HepG2 (cell line): ENCODE results near the gene NELL2. TPM values are rescaled to one million over a fixed set of nuclear protein-coding genes. Genes with fewer than 3 reads are reported as not detected.

ENCODE experiments used
- ATAC-seq: fragments of 200-7000 bp; cut with Tn5 transposase; 3 replicates; pipeline ENCODE4 v1.9.1; 2020; ENCODE audit warnings: mild to moderate bottlenecking, moderate library complexity
- BruUV-seq: library from RNA; stranded (reverse); fragments of 400-500 nt; replicated peaks from 2 replicates; lab custom pipeline; 2021; lab: Mats Ljungman, UMichigan
- CTCF ChIA-PET: fragments of 300-600 bp; formaldehyde crosslinking; extraction: SDS; loops from one replicate; lab custom pipeline; 2021; ENCODE audit warnings: low total read pairs, inconsistent platforms, low intra/inter-chr PET ratio; lab: Yijun Ruan, JAX
- POLR2A ChIA-PET: fragments of 350-600 bp; sonication (Branson Sonifier 250); formaldehyde crosslinking; loops from one replicate; lab custom pipeline; 2020; ENCODE audit warnings: antibody characterized with exemption, inconsistent platforms; lab: Yijun Ruan, JAX
- DNase-seq: peaks from one replicate; pipeline ENCODE4 v3.0.0-alpha.2; 2015; ENCODE audit warnings: low spot score
- FAIRE-seq: peaks from 3 replicates; lab custom pipeline; 2011; peaks lifted over from hg19 to GRCh38; lab: Jason Lieb, UNC
- H2AFZ ChIP-seq: one replicate; pipeline ENCODE4 v1.6.1; 2011; ENCODE audit warnings: low read length, inconsistent platforms
- H3K27ac ChIP-seq: fragments of 300-600 bp; 3 replicates; pipeline ENCODE4 v1.8.0; 2011; ENCODE audit warnings: mixed run types, mild to moderate bottlenecking, mixed read lengths, low read length, inconsistent platforms; ENCODE audit not compliant: insufficient read depth; ENCODE audit errors: extremely low read length
- H3K27me3 ChIP-seq, 2 experiments: fragments of 200-600 bp in 1 of 2; 2 replicates in 1 of 2; 3 replicates in 1 of 2; pipeline versions ENCODE4 v1.6.0 to v1.8.0; 2011; ENCODE audit warnings: low read length in 2 of 2, mild to moderate bottlenecking in 2 of 2, moderate library complexity in 2 of 2, inconsistent platforms in 1 of 2; ENCODE audit not compliant: insufficient read depth in 2 of 2, control insufficient read depth in 1 of 2
- H3K36me3 ChIP-seq, 2 experiments: fragments of 200-600 bp in 1 of 2; replicated peaks in 1 of 2; 2 replicates in 1 of 2; 3 replicates in 1 of 2; pipeline versions ENCODE4 v1.5.1 to v1.8.0; 2011; ENCODE audit warnings: low read length in 2 of 2, inconsistent platforms in 1 of 2; ENCODE audit not compliant: insufficient read depth in 2 of 2, control insufficient read depth in 1 of 2
- H3K4me1 ChIP-seq: 2 replicates; pipeline ENCODE4 v1.5.1; 2012; ENCODE audit warnings: low read length, inconsistent platforms; ENCODE audit not compliant: insufficient read depth
- H3K4me2 ChIP-seq: 2 replicates; pipeline ENCODE4 v1.6.0; 2011; ENCODE audit warnings: low read depth, low read length, inconsistent platforms
- H3K4me3 ChIP-seq, 3 experiments: fragments of 200-600 bp in 1 of 3; sonication (generic), shearing (Covaris generic) in 1 of 3; replicated peaks in 1 of 3; 2 replicates each; pipeline ENCODE4 v1.5.1; 2011 to 2016; ENCODE audit warnings: low read length in 3 of 3, inconsistent platforms in 2 of 3, low read depth in 2 of 3, mild to moderate bottlenecking in 2 of 3, control low read depth in 1 of 3, mixed read lengths in 1 of 3; ENCODE audit not compliant: insufficient read depth in 1 of 3
- H3K79me2 ChIP-seq: one replicate; pipeline ENCODE4 v1.6.1; 2011; ENCODE audit warnings: low read length, inconsistent platforms; ENCODE audit not compliant: insufficient read depth
- H3K9ac ChIP-seq: 2 replicates; pipeline ENCODE4 v1.6.0; 2011; ENCODE audit warnings: mild to moderate bottlenecking, low read depth, low read length, inconsistent platforms; ENCODE audit not compliant: insufficient read depth
- H3K9me3 ChIP-seq: 2 replicates; pipeline ENCODE4 v1.5.1; 2012; ENCODE audit warnings: mild to moderate bottlenecking, low read length
- H4K20me1 ChIP-seq: 2 replicates; pipeline ENCODE4 v1.6.0; 2011; ENCODE audit warnings: inconsistent platforms, mild to moderate bottlenecking, low read length, moderate library complexity; ENCODE audit not compliant: insufficient read depth
- AGO2 ChIP-seq: fragments of 200-400 bp; formaldehyde crosslinking; optimal IDR thresholded peaks from 2 replicates; pipeline ENCODE3; 2017; ENCODE audit warnings: mild to moderate bottlenecking, low read depth, low read length, moderate library complexity
- CAMTA2 ChIP-seq: sonication (generic); formaldehyde crosslinking; IDR thresholded peaks from 2 replicates; pipeline ENCODE4 v1.4.0; 2020; ENCODE audit warnings: mild to moderate bottlenecking, missing genetic modification reagents, borderline replicate concordance
- ETV5 ChIP-seq: IDR thresholded peaks from 2 replicates; pipeline ENCODE4 v1.6.1; 2018; ENCODE audit warnings: missing biosample characterization, missing genetic modification reagents, inconsistent platforms, borderline replicate concordance
- GATA4 ChIP-seq: sonication (generic); IDR thresholded peaks from 2 replicates; pipeline ENCODE4 v1.6.1; 2016; ENCODE audit warnings: antibody characterized with exemption, low read depth, borderline replicate concordance
- HOXA5 ChIP-seq: sonication (generic); formaldehyde crosslinking; IDR thresholded peaks from 2 replicates; pipeline ENCODE4 v1.4.0; 2020; ENCODE audit warnings: missing genetic modification reagents
- KDM6A ChIP-seq: IDR thresholded peaks from 2 replicates; pipeline ENCODE4 v1.6.1; 2016; ENCODE audit warnings: low read depth
- NR2F1 ChIP-seq, 2 experiments: fragments of 450-650 bp in 1 of 2; formaldehyde crosslinking in 1 of 2; IDR thresholded peaks; 2 replicates each; pipeline versions ENCODE4 v1.5.0 to v1.6.1; 2016 to 2020; ENCODE audit warnings: mild to moderate bottlenecking in 1 of 2, missing compliant biosample characterization in 1 of 2, missing genetic modification reagents in 1 of 2, moderate library complexity in 1 of 2
- NR2F6 ChIP-seq, 2 experiments: IDR thresholded peaks; 2 replicates each; pipeline ENCODE4 v1.6.1; 2016; ENCODE audit warnings: antibody characterized with exemption in 1 of 2, mild to moderate bottlenecking in 1 of 2
- POLR2A ChIP-seq, 2 experiments: IDR thresholded peaks; 2 replicates each; pipeline ENCODE4 v1.6.1; 2011; ENCODE audit warnings: low read depth in 2 of 2, low read length in 2 of 2, mild to moderate bottlenecking in 1 of 2, moderate library complexity in 1 of 2; ENCODE audit not compliant: insufficient read depth in 1 of 2
- RARA ChIP-seq: IDR thresholded peaks from 2 replicates; pipeline ENCODE4 v1.6.1; 2016; ENCODE audit warnings: missing genetic modification reagents, missing compliant biosample characterization
- SETDB1 ChIP-seq: sonication (generic); formaldehyde crosslinking; IDR thresholded peaks from 2 replicates; pipeline ENCODE4 v1.5.1; 2020; ENCODE audit warnings: missing genetic modification reagents, mild to moderate bottlenecking, borderline replicate concordance
- SOX13 ChIP-seq, 3 experiments: fragments of 450-650 bp in 1 of 3; sonication (generic) in 1 of 3; formaldehyde crosslinking in 1 of 3; IDR thresholded peaks in 2 of 3; conservative IDR thresholded peaks in 1 of 3; 2 replicates each; pipeline versions ENCODE4 v1.5.0 to v1.6.1; 2016 to 2020; ENCODE audit warnings: antibody characterized with exemption in 1 of 3, mild to moderate bottlenecking in 1 of 3, missing compliant biosample characterization in 1 of 3, missing genetic modification reagents in 1 of 3, moderate library complexity in 1 of 3
- ZNF468 ChIP-seq: sonication (generic); formaldehyde crosslinking; IDR thresholded peaks from 2 replicates; pipeline ENCODE4 v1.8.0; 2022; ENCODE audit warnings: mild to moderate bottlenecking, moderate library complexity, missing genetic modification reagents
- ZNF547 ChIP-seq: sonication (generic); formaldehyde crosslinking; IDR thresholded peaks from 2 replicates; pipeline ENCODE4 v1.5.1; 2020; ENCODE audit warnings: mild to moderate bottlenecking, missing genetic modification reagents
- ZNF747 ChIP-seq: sonication (generic); formaldehyde crosslinking; IDR thresholded peaks from 2 replicates; pipeline ENCODE4 v1.8.1; 2023; ENCODE audit warnings: missing genetic modification reagents, mild to moderate bottlenecking, borderline replicate concordance
- ZNF773 ChIP-seq: sonication (generic); formaldehyde crosslinking; IDR thresholded peaks from 2 replicates; pipeline ENCODE4 v1.4.0; 2020; ENCODE audit warnings: missing genetic modification reagents, borderline replicate concordance
- ZNF792 ChIP-seq: IDR thresholded peaks from 2 replicates; pipeline ENCODE4 v1.6.1; 2016
- WGBS: methylation state at CpG from one replicate; pipeline ENCODE4 v1.1.6; 2017; ENCODE audit warnings: low lambda C conversion rate; 5-methylcytosine and 5-hydroxymethylcytosine counted together
- in situ Hi-C: cut with HindIII; loops from 2 replicates; pipeline ENCODE4 v1.10.0; 2017; ENCODE audit warnings: low pct_unique_long_range_greater_than_20kb; ENCODE audit not compliant: extremely low pct_ligation_motif_present
- intact Hi-C: fragments of 100-400 bp; cut with micrococcal nuclease; formaldehyde crosslinking; loops from one replicate; pipeline ENCODE4 v1.10.0; 2022; ENCODE audit not compliant: unreplicated experiment
- polyA plus RNA-seq, 8 experiments: library from polyadenylated mRNA; depleted of rRNA in 3 of 8; stranded (reverse) in 7 of 8; unstranded in 1 of 8; fragments of >200 nt; fragmentation: Illumina TruSeq in 4 of 8; extraction: Trizol in 4 of 8; gene quantifications; 2 replicates each; pipeline versions ENCODE4 v1.2.1 to v1.2.3, GENCODE V29; 2011 to 2016; ENCODE audit warnings: low read depth in 4 of 8, missing spikeins in 1 of 8, mixed read lengths in 1 of 8; ENCODE audit not compliant: insufficient read depth in 1 of 8
- total RNA-seq, 5 experiments: library from RNA; depleted of rRNA; stranded (reverse); fragments of >200 nt; fragmentation: Illumina TruSeq; extraction: Trizol; gene quantifications; 2 replicates each; pipeline ENCODE4 v1.2.3, GENCODE V29; 2016; ENCODE audit warnings: low read depth in 1 of 5
- TF ChIP-seq, protein P1 (sequence below): IDR thresholded peaks from 2 replicates; pipeline ENCODE4 v1.6.1; 2018; ENCODE audit warnings: missing genetic modification reagents, mild to moderate bottlenecking, missing compliant biosample characterization

NELL2 gene
- total and polyA plus RNA-seq, 2 of the 13 experiments (the other 11 are each of a cell fraction or from before 2014, with no cell fraction given), result 0.11 TPM; not detected in 1

DNA sequence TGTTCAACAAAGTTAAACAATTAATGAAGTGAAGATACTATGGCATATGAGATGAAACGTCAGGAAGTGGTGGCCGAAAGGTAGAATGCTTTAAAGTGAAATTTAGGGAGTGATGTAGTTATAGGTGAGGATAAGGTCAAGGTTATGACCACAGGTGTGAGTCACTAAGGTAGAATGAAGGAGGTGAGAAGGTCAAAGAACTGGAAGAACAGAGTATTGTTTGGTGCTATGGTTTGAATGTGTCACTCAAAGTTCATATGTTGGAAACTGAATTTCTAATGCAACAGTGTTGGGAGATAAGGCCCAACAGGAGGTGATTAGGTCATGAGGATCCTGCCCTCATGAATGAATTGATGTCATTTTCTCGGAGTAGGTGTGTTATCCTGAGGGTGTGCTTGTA lies 293.6 kb downstream of the NELL2 start:
- in situ Hi-C loops, result no loop called here
- Histone ChIP-seq H4K20me1 (no peaks in the 10 kb centered on the region), H2AFZ (no peak overlapping the region), H3K36me3 (no peaks in the 10 kb centered on the region), H3K27ac (no peak overlapping the region), H3K27me3 (no peaks in the 10 kb centered on the region), H3K4me2 (no peak overlapping the region), H3K4me3 (no peak overlapping the region), H3K9ac (no peak overlapping the region), H3K9me3 (no peaks in the 10 kb centered on the region), H3K4me1 (no peaks in the 10 kb centered on the region), H3K79me2 (no peaks in the 10 kb centered on the region)
- no TSS peak for BruUV-seq
- intact Hi-C loops, result no loop called here
- CTCF ChIA-PET, result no interaction called here
- WGBS, result 9% methylated on average over 3 of the region's 3 CpGs
- ATAC-seq (no peak), FAIRE-seq (no peak), DNase-seq (peak; percentile 43)
- POLR2A ChIA-PET, result no interaction called here
- TF ChIP-seq RARA (CRISPR knock-in tag) (peak; percentile 44), NR2F1 (CRISPR knock-in tag; IDR thresholded peaks at IDR 0.05) (peak in 1 of 2 experiments; percentile 52; a peak in 1 of 4 replicates), GATA4 (no peak), CAMTA2 (CRISPR knock-in tag) (no peak), SOX13 (IDR thresholded peaks at IDR 0.05) (no peak), SOX13 (CRISPR knock-in tag; conservative IDR thresholded peaks at IDR 0.05 in 1 of 2, IDR thresholded peaks at IDR 0.05 in 1 of 2) (0 out of 4 replicates have a peak, but pooled peaks of 1 of the 2 experiments have one; percentile 12), NR2F6 (IDR thresholded peaks at IDR 0.05) (no peak), NR2F6 (CRISPR knock-in tag; IDR thresholded peaks at IDR 0.05) (peak; percentile 42; the same call in 1 of the 2 replicates)

DNA sequence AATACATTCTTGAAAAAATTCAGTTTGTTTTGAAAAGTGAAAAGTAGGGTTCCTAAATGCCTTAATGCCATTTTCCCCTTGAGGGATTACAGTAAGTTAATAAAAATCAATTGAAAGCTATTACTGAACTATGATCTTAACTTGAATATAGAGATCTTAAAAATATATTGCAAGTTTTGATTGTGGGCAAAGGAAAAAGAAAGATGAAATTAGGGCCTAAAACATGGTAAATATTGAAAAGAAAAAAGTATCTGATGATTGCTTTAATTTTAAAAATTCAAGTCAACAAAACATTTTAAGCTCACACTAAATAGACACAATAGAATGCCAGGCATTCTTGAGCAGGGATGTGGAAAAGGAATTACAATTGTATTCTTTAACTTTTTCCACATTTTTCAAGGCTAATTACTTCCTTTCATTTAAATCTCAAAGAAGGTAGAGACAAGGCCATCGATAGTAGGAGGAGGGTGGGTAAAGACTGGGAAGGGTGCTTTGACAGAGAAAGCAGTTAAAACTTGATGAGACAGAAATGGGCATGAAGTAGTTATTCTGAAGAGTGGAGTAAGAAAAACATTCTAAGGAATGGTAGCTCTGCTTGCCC lies 294.4 kb downstream of the NELL2 start:
- H3K4me2 ChIP-seq, result no peak overlapping the region
- ChIA-PET CTCF (no interaction called here), POLR2A (no interaction called here)
- H3K4me3 ChIP-seq, result no peak overlapping the region
- no peaks in the 10 kb centered on the region for H3K4me1 ChIP-seq
- intact Hi-C loops (no loop called here), in situ Hi-C loops (no loop called here)
- H4K20me1 ChIP-seq, result no peaks in the 10 kb centered on the region
- no peak overlapping the region for H3K9ac ChIP-seq
- WGBS, result 2% methylated on average over 1 of the region's 1 CpG
- H3K79me2 ChIP-seq, result no peaks in the 10 kb centered on the region
- no peaks in the 10 kb centered on the region for H3K9me3 ChIP-seq
- H3K27ac ChIP-seq, result no peak overlapping the region
- FAIRE-seq (no peak), ATAC-seq (no peak), DNase-seq (no peak)
- no peaks in the 10 kb centered on the region for H3K36me3 ChIP-seq
- BruUV-seq, result no TSS peak
- no peak overlapping the region for H2AFZ ChIP-seq
- no peaks in the 10 kb centered on the region for H3K27me3 ChIP-seq
- TF ChIP-seq ZNF792 (no peak), HOXA5 (CRISPR knock-in tag) (no peak), ZNF773 (CRISPR knock-in tag) (no peak), ZNF747 (CRISPR knock-in tag) (no peak), ZNF547 (CRISPR knock-in tag) (no peak), SETDB1 (no peak), POLR2A (IDR thresholded peaks at IDR 0.05; ENCODE audit: insufficient read depth in 1 of 2, low read depth in 2 of 2, low read length in 2 of 2) (no peak), ZNF468 (no peak), AGO2 (no peak), KDM6A (no peak), ETV5 (no peak)
- TF ChIP-seq, protein P1, sequence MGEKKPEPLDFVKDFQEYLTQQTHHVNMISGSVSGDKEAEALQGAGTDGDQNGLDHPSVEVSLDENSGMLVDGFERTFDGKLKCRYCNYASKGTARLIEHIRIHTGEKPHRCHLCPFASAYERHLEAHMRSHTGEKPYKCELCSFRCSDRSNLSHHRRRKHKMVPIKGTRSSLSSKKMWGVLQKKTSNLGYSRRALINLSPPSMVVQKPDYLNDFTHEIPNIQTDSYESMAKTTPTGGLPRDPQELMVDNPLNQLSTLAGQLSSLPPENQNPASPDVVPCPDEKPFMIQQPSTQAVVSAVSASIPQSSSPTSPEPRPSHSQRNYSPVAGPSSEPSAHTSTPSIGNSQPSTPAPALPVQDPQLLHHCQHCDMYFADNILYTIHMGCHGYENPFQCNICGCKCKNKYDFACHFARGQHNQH (CRISPR knock-in tag), result no peak
